Fibroblast of peridontal ligament (primary cell): ENCODE measurements around the gene RARS2.
"Not testable (repeated sequence)": the region's sequence is repeated elsewhere in the genome, so short reads cannot be mapped to it uniquely, and the experiment has no call there.

ENCODE experiments used
- DNase-seq: peaks from one replicate; pipeline ENCODE4 v3.0.0-alpha.2; 2010; ENCODE audit errors: extremely low read depth

The RARS2 gene, protein sequence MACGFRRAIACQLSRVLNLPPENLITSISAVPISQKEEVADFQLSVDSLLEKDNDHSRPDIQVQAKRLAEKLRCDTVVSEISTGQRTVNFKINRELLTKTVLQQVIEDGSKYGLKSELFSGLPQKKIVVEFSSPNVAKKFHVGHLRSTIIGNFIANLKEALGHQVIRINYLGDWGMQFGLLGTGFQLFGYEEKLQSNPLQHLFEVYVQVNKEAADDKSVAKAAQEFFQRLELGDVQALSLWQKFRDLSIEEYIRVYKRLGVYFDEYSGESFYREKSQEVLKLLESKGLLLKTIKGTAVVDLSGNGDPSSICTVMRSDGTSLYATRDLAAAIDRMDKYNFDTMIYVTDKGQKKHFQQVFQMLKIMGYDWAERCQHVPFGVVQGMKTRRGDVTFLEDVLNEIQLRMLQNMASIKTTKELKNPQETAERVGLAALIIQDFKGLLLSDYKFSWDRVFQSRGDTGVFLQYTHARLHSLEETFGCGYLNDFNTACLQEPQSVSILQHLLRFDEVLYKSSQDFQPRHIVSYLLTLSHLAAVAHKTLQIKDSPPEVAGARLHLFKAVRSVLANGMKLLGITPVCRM

DNA sequence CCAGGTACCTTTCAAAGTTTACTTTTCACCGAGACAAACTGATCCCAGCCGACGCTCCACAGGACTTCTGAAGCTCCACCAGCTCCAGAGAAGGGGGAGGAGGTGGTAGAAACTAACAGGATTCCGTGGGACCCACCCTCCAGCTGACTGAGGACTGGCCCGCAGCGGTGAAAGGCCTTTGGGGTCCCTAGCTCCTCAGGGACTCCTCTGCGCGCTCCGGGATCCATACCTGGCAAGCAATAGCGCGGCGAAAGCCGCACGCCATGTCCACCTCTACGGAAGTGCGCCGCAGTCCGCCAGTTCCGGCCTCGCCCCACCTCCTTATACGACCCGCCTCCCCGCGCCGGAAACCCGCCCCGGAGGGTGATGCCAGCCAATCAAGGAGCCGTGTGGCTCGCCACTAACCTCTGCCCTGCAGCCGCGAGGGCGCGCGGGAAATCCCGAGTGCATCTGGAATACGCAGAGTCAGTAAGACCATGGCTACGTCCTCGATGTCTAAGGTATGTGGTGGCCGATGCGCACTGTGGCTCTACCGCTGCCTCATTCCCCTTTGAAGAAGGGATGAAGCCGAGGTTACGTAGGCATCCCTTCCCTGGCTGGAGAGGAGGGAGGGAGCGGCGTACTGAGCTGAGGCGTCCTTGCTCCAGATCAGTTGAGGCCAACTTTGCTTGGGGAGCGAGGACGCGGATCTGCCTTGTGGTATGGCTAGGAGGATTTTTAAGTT lies at the start of gene RARS2, which contains the start of gene ORC3:
Gene RARS2, minus strand, starts transcription at position 295 of the 724 bp plus-strand sequence. Its CDS starts 30 bp downstream, at position 265.
Gene ORC3, plus strand, starts transcription at position 443 of the 724 bp plus-strand sequence. Its CDS starts 34 bp downstream, at position 477.
- DNase-seq, result peak; percentile 90

GRCh38 chr6:87639373-87639772 lies 49.6 kb upstream of the RARS2 start:
- no peak for DNase-seq

DNA sequence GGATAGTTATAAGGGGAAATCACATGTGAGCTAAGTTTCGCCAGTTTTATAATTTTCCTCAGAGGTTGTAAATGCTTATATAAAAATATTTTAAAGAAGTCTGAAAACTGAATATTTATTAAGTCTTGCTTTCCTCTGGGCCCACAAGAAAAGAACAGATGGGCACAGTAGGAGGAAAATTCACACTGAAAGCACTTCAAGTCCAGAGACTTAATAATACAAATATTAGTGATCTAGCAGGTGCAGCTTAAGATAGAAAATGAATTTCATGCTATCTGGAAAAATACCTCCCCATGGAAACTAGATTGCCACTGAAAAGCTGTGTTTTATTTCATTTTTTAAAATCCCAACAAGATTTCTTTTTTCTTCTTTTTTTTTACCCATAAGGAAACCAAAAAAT lies 47.3 kb upstream of the RARS2 start:
- DNase-seq, result no peak

DNA sequence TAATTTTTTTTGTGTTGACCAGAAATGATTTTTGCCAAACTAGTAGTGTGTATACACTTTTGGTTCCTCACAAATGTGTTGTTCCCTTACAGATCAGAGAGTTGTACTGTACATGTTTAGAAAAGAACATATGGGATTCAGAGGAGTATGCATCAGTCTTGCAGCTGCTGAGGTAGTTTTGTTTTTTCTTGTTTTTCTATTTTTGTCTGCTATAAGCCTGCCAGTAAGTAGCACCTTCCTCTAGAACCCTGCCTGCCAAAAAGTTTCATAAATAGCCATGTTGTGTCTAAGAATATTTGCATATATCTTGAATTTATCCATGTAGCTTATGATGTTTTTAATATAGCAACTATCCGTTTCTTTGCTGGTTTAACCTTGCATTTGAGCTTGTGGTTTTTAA lies 46.5 kb upstream of the RARS2 start:
- DNase-seq, result no peak

GRCh38 chr6:87633851-87634250 lies 44.1 kb upstream of the RARS2 start:
- DNase-seq, result no peak

DNA sequence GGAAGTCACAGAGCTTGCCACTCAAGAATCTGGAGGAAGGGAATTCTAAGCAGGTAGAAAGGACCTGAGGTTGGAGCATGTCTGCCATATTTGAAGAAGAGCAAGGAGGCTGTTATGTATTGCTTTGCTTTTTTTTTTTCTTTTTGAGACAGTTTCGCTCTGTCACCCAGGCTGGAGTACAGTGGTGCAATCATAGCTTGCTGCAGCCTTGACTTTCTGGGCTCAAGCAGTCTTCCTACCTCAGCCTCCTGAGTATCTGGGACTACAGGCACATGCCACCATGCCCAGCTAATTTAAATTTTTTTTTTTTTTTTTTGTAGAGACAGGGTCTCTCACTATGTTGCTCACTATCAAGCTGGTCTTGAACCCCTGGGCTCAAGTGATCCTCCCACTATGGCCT lies 41.0 kb upstream of the RARS2 start:
- DNase-seq, result no peak

DNA sequence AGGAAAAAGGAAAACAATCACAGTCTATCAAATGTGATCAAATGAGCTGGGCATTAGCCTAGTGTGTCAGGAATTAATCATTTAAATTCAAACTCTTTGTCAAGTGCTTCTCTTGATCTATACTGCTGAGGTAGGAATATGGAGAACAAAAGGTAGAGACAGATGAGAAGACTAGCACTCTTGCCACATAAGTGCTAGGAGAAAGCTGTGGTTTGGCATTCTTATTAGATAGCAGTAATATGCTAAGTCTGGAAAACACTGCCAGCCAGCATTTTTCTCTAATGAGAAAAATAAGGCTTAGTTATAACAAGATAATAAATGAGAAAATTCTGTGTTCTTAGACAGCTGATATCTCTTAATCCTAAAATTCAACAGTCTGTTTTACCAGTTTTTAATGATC lies 39.1 kb upstream of the RARS2 start:
- peak; percentile 60 for DNase-seq

- no peak for DNase-seq
These were observed 38.6 kb upstream of the RARS2 start for GRCh38 chr6:87628424-87628823.

DNA sequence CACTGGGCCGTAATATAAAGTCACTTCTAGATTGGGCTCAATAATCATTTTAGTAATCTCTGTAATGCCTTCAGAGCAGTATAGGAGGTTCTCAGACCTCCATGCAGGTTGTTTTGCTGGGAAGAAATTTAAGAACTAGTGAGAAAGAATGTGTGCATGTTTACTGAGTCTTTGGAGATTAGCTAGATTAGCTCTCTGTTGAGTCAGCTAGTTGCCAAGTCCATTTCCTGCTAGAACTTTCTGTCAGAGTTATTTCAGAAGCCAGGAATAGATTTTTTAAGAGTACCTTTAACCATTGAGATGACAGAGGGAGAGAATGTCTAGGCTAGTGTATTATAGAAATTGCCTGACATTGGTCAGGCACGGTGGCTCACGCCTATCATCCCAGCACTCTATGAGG lies 33.5 kb upstream of the RARS2 start:
- DNase-seq, result no peak

DNA sequence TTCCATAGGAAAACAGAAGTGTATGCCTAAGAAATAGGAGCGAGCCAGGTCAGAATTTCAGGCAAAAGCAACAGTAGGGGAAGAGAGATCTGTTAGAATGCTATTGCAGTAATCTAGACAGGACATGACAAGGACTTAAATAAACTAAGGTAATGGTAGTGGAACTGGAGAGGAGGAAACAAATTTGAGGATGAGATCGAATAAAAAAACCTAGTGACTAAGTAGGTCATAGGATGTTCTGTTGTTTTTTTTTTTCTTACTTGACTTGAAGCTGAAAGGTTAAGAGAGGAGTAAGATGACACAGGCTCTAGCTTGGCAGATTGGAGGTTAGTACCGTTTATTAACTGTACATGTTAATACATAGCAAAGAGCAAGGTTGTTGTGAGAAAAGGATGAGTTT lies 28.7 kb upstream of the RARS2 start:
- no peak for DNase-seq

DNA sequence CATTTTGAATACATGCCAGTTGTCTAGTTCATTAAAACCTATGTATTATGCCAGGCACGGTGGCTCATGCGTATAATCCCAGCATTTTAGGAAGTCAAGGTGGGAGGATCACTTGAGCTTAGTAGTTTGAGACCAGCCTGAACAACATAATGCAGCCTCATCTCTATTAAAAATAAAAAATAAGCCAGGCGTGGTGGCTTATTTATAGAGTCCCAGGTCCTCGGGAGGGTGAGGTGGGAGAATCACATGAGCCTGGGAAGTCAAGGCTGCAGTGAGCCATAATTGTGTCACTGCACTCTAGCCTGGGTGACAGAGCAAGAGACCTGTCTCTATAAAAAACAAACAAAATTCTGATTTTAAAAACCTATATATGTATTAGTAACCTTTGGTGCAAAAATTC lies 27.6 kb upstream of the RARS2 start:
- DNase-seq, result no peak

GRCh38 chr6:87613018-87613417 lies 23.2 kb upstream of the RARS2 start:
- DNase-seq, result not testable (repeated sequence)

DNA sequence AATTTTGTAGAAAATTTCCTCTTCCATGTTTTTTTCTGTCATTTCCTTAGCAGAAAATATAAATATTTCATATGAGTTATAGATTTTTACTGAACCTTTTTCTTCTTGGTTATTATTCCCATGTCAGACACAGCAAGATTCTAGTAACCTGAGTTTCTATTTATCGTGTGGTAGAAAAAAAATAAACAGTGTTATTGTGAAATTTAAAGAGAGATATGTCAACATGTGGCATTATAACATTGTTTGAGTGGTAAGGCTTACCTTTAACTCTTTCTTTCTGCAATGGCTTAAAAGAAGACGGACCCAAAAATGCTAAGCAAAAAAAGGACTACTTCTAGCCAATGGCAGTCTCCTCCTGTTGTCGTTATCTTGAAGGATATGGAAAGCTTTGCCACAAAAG lies 19.0 kb upstream of the RARS2 start:
- DNase-seq, result no peak

DNA sequence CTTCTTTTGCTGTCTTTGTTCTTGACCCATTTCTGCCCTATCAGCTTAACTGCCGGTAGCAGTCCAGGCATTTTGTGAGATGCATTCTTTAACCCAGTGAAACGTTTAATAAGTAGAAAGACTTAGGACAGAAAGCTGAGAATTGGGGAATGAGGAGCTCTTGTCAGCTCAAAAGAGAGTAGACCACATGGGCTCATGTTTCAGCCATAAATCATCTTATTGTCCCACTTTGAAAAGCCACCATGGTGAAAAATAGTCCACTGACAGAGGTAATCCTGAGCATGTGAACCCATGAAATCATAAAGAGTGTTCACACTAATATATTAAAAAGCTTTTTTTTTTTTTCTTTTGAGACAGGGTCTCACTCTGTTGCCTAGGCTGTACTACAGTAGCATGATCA lies 16.4 kb upstream of the RARS2 start:
- no peak for DNase-seq

DNA sequence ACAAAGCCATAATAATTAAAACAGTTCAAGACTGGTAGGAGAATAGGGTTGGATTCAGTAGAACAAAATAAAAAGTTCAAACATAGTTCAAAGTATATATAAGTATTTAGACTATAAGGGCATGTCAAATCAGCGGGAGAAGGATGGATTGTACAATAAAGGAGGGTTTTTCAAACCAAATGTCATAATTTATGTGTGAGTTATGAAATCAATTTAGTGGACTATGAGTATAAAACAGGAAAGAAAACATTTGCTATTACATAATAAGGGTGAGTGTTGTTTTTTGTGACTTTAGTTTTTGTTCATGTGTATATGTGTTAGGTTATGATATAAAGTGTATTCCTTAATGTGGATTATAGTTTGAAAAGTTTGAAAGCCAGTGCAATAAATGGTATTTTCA lies 10.8 kb upstream of the RARS2 start:
- no peak for DNase-seq

DNA sequence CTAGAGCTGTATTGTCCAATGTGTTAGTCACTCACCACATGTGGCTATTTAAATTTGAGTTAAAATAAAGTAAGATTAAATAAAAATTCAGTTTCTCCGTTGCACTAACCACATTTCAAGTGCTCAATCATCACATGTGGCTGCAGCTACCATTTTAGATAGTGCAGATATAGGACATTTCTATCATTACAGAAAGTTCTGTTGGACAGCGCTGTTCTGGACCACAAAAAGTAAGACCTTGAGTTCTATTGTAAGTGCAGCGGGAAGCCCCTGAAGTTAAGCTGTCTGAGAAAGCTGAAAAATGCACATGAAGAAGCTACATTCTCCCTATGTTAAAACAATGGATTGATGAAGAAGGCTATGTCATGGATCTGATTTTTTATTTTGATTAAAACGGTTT lies 1.2 kb upstream of the RARS2 start:
- peak; percentile 3 for DNase-seq

DNA sequence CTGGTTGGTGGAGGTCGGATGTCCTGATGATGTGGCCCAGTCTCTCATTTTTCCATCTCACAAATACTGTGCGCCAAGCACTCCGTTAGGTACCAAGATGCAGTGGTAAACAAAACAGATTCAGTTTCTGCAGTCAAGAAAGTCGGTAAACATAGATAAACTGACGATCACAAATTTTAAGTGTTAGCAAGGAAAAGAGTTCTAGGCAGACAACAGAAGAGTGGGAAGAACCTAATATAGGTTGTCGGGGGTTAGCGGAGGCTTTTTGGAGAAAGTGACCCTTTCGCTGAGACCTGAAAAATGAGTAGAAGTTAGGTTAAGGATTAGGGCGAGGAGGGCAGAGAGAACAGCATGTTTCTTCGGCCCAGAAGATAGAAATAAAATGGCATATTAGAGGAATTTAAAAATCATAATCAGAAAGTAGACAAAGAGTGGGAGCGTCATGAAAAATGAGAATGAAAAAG lies 662 bp upstream of the RARS2 start:
- no peak for DNase-seq

GRCh38 chr6:87588756-87589407 lies 905 bp downstream of the RARS2 start:
- DNase-seq, result peak; percentile 54

- peak; percentile 5 for DNase-seq
These were observed 3.3 kb downstream of the RARS2 start for GRCh38 chr6:87586371-87587077.

GRCh38 chr6:87583822-87584221 lies 6.0 kb downstream of the RARS2 start:
- no peak for DNase-seq

DNA sequence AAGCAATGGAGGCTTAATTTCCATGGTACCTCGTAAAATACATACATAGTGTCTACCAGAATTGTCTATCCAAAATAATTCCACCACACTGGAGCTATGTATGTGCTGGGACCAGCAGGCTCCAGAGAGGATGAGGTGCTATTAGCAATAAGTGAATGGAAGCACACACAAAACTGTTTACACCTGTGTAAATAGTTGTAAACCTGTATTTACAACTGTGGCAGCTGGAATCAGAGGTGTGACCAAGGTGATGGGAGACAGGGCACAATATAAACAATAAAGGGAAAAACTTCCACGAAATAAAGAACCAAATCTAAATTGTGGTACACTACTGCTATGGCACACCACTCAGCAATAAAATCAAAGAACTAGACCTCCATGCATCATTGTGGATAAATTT lies 14.4 kb downstream of the RARS2 start:
- DNase-seq, result no peak
